H1 (cell line): ENCODE results near the gene DCLK1. TPM values are rescaled to one million over a fixed set of nuclear protein-coding genes. Genes with fewer than 3 reads are reported as not detected.

Experiments
- CTCF ChIA-PET: fragments of 300-600 bp; sonication (Branson Sonifier 250); formaldehyde crosslinking; loops from one replicate; lab custom pipeline; 2021; ENCODE audit not compliant: partially characterized antibody; lab: Charles Lee
- POLR2A ChIA-PET: fragments of 300-600 bp; sonication (Branson Sonifier 250); formaldehyde crosslinking; loops from one replicate; lab custom pipeline; 2021; ENCODE audit warnings: inconsistent platforms; ENCODE audit not compliant: partially characterized antibody; lab: Charles Lee
- DNase-seq, 2 experiments: peaks; one replicate each; pipeline versions ENCODE4 v3.0.0 to v3.0.0-alpha.2; 2010 to 2022; ENCODE audit warnings: low spot score in 2 of 2, low read depth in 1 of 2, mixed read lengths in 1 of 2
- FAIRE-seq: peaks from 2 replicates; lab custom pipeline; 2011; peaks lifted over from hg19 to GRCh38; lab: Jason Lieb, UNC
- H2AFZ ChIP-seq: 2 replicates; pipeline ENCODE4 v1.8.1; 2012; ENCODE audit warnings: low read length, inconsistent platforms
- H2AK5ac ChIP-seq: 2 replicates; pipeline ENCODE4 v1.6.1; 2013; ENCODE audit warnings: low read depth, low read length
- H2BK120ac ChIP-seq: replicated peaks from 2 replicates; pipeline ENCODE3; 2013; ENCODE audit warnings: low read depth, low read length, inconsistent platforms
- H2BK12ac ChIP-seq: 2 replicates; pipeline ENCODE4 v1.6.1; 2013; ENCODE audit warnings: low read depth, low read length
- H2BK15ac ChIP-seq: 2 replicates; pipeline ENCODE4 v1.6.1; 2013; ENCODE audit warnings: low read length
- H2BK20ac ChIP-seq: 2 replicates; pipeline ENCODE4 v1.6.1; 2013; ENCODE audit warnings: low read length
- H2BK5ac ChIP-seq: 2 replicates; pipeline ENCODE4 v1.6.1; 2013; ENCODE audit warnings: low read depth, low read length
- H3K14ac ChIP-seq: 2 replicates; pipeline ENCODE4 v1.6.1; 2013; ENCODE audit warnings: inconsistent platforms; ENCODE audit not compliant: insufficient read length
- H3K18ac ChIP-seq: 2 replicates; pipeline ENCODE4 v1.6.1; 2013; ENCODE audit warnings: low read length; ENCODE audit errors: extremely low read depth
- H3K23ac ChIP-seq: 2 replicates; pipeline ENCODE4 v1.6.1; 2013; ENCODE audit warnings: inconsistent platforms; ENCODE audit not compliant: insufficient read length
- H3K23me2 ChIP-seq: 2 replicates; pipeline ENCODE4 v1.6.1; 2013; ENCODE audit warnings: low read depth, low read length
- H3K27ac ChIP-seq: 2 replicates; pipeline ENCODE4 v1.6.1; 2011; ENCODE audit warnings: low read depth, low read length, inconsistent platforms
- H3K27me3 ChIP-seq, 4 experiments: replicated peaks in 1 of 4; 1 replicate in 1 of 4; 2 replicates in 3 of 4; pipeline versions ENCODE4 v1.6.1 to v1.8.1; 2011 to 2013; ENCODE audit warnings: low read length in 3 of 4, mild to moderate bottlenecking in 3 of 4, inconsistent platforms in 2 of 4, mixed read lengths in 2 of 4, moderate library complexity in 1 of 4; ENCODE audit not compliant: control insufficient read depth in 3 of 4, insufficient read depth in 3 of 4; ENCODE audit errors: extremely low read depth in 1 of 4
- H3K36me3 ChIP-seq, 4 experiments: 2 replicates each; pipeline versions ENCODE4 v1.6.1 to v1.8.1; 2011 to 2013; ENCODE audit warnings: mild to moderate bottlenecking in 4 of 4, low read length in 3 of 4, moderate library complexity in 2 of 4, control low read depth in 1 of 4, inconsistent platforms in 1 of 4; ENCODE audit not compliant: insufficient read depth in 4 of 4, control insufficient read depth in 2 of 4
- H3K4ac ChIP-seq: replicated peaks from 2 replicates; pipeline ENCODE3; 2013; ENCODE audit warnings: low read length, low read depth, mixed read lengths, inconsistent platforms; ENCODE audit not compliant: insufficient read length
- H3K4me1 ChIP-seq, 4 experiments: replicated peaks in 1 of 4; 1 replicate in 1 of 4; 2 replicates in 3 of 4; pipeline versions ENCODE4 v1.6.1 to v1.8.1; 2011 to 2013; ENCODE audit warnings: low read length in 3 of 4, inconsistent platforms in 2 of 4, mixed read lengths in 1 of 4; ENCODE audit not compliant: insufficient read depth in 4 of 4, control insufficient read depth in 3 of 4
- H3K4me2 ChIP-seq, 2 experiments: 2 replicates each; pipeline versions ENCODE4 v1.6.1 to v1.8.1; 2011 to 2013; ENCODE audit warnings: low read depth in 2 of 2, low read length in 2 of 2, control low read depth in 1 of 2, inconsistent platforms in 1 of 2, mild to moderate bottlenecking in 1 of 2; ENCODE audit not compliant: insufficient read depth in 1 of 2
- H3K4me3 ChIP-seq, 4 experiments: fragments of 200-600, 300-600 bp in 1 of 4; sonication (generic), shearing (Covaris generic), sonication (Bioruptor Twin) in 1 of 4; 2 replicates each; pipeline versions ENCODE4 v1.5.1 to v1.8.1; 2011 to 2016; ENCODE audit warnings: low read length in 4 of 4, low read depth in 3 of 4, control low read depth in 2 of 4, inconsistent platforms in 2 of 4, mild to moderate bottlenecking in 2 of 4, mixed read lengths in 1 of 4, moderate library complexity in 1 of 4; ENCODE audit not compliant: insufficient read depth in 2 of 4; ENCODE audit errors: extremely low read depth in 1 of 4
- H3K56ac ChIP-seq: replicated peaks from 2 replicates; pipeline ENCODE3; 2013; ENCODE audit warnings: low read depth, mild to moderate bottlenecking, mixed read lengths, low read length, inconsistent platforms; ENCODE audit not compliant: insufficient read length
- H3K79me1 ChIP-seq: 2 replicates; pipeline ENCODE4 v1.6.1; 2013; ENCODE audit warnings: low read depth, low read length, control low read depth
- H3K79me2 ChIP-seq, 2 experiments: 2 replicates each; pipeline versions ENCODE4 v1.6.1 to v1.8.1; 2012 to 2013; ENCODE audit warnings: low read length in 2 of 2, mild to moderate bottlenecking in 2 of 2, inconsistent platforms in 1 of 2; ENCODE audit not compliant: insufficient read depth in 2 of 2, control insufficient read depth in 1 of 2
- H3K9ac ChIP-seq, 4 experiments: replicated peaks in 1 of 4; 1 replicate in 1 of 4; 2 replicates in 3 of 4; pipeline versions ENCODE4 v1.6.1 to v1.8.1; 2011 to 2013; ENCODE audit warnings: low read depth in 3 of 4, low read length in 3 of 4, control low read depth in 2 of 4, mild to moderate bottlenecking in 2 of 4, moderate library complexity in 2 of 4, inconsistent platforms in 1 of 4; ENCODE audit errors: extremely low read depth in 1 of 4
- H3K9me3 ChIP-seq, 2 experiments: 2 replicates each; pipeline versions ENCODE4 v1.6.1 to v1.8.1; 2012 to 2013; ENCODE audit warnings: mild to moderate bottlenecking in 2 of 2, moderate library complexity in 2 of 2, control low read depth in 1 of 2, inconsistent platforms in 1 of 2, low read depth in 1 of 2, low read length in 1 of 2, mixed read lengths in 1 of 2; ENCODE audit not compliant: insufficient read depth in 2 of 2
- H4K20me1 ChIP-seq, 2 experiments: replicated peaks in 1 of 2; 2 replicates each; pipeline versions ENCODE3 to v1.8.1; 2011 to 2013; ENCODE audit warnings: inconsistent platforms in 2 of 2, low read length in 2 of 2, mild to moderate bottlenecking in 1 of 2; ENCODE audit not compliant: insufficient read depth in 2 of 2, control insufficient read depth in 1 of 2
- H4K5ac ChIP-seq: 2 replicates; pipeline ENCODE4 v1.6.1; 2013; ENCODE audit warnings: low read length, low read depth, mixed read lengths, inconsistent platforms; ENCODE audit not compliant: insufficient read length
- H4K8ac ChIP-seq: 2 replicates; pipeline ENCODE4 v1.8.0; 2013; ENCODE audit warnings: mild to moderate bottlenecking, moderate library complexity, low read length, inconsistent platforms; ENCODE audit not compliant: insufficient read depth; ENCODE audit errors: extremely low read depth
- H4K91ac ChIP-seq: replicated peaks from 2 replicates; pipeline ENCODE3; 2013; ENCODE audit warnings: low read length, mixed read lengths, inconsistent platforms; ENCODE audit not compliant: insufficient read length
- BCL11A ChIP-seq, 2 experiments: IDR thresholded peaks; one replicate each; pipeline ENCODE4 v1.6.1; 2011; ENCODE audit warnings: low read depth in 2 of 2, low read length in 2 of 2, mild to moderate bottlenecking in 2 of 2
- EP300 ChIP-seq, 2 experiments: IDR thresholded peaks; 1 replicate in 1 of 2; 2 replicates in 1 of 2; pipeline ENCODE4 v1.6.1; 2011 to 2012; ENCODE audit warnings: low read depth in 2 of 2, low read length in 2 of 2, mild to moderate bottlenecking in 2 of 2, borderline replicate concordance in 1 of 2, inconsistent platforms in 1 of 2, moderate library complexity in 1 of 2
- JUN ChIP-seq: IDR thresholded peaks from 2 replicates; pipeline ENCODE4 v1.6.1; 2011; ENCODE audit warnings: low read depth, mild to moderate bottlenecking, improper control_type of control experiment, low read length
- SP4 ChIP-seq: IDR thresholded peaks from 2 replicates; pipeline ENCODE4 v1.6.1; 2012; ENCODE audit warnings: low read length, inconsistent platforms
- SRF ChIP-seq: IDR thresholded peaks from 2 replicates; pipeline ENCODE4 v1.6.1; 2011; ENCODE audit warnings: mild to moderate bottlenecking, low read depth, low read length, moderate library complexity
- TAF7 ChIP-seq: optimal IDR thresholded peaks from 2 replicates; pipeline ENCODE3; 2011; ENCODE audit warnings: low read depth, mild to moderate bottlenecking, inconsistent platforms, low read length, moderate library complexity, borderline replicate concordance
- TCF12 ChIP-seq: IDR thresholded peaks from 2 replicates; pipeline ENCODE4 v1.6.1; 2011; ENCODE audit warnings: low read depth, mild to moderate bottlenecking, low read length
- WGBS, 2 experiments: shearing (Covaris generic) in 1 of 2; methylation state at CpG; one replicate each; pipeline versions ENCODE4 v1.1.6 to v1.1.7; 2013 to 2015; ENCODE audit warnings: low lambda C conversion rate in 2 of 2, mixed read lengths in 2 of 2, inconsistent platforms in 1 of 2, low coverage in 1 of 2, missing lambda C conversion rate in 1 of 2; ENCODE audit not compliant: insufficient replicate concordance in 2 of 2, insufficient coverage in 1 of 2, insufficient read length in 1 of 2; ENCODE audit errors: extremely low coverage in 1 of 2, missing lambda C conversion rate in 1 of 2; 5-methylcytosine and 5-hydroxymethylcytosine counted together
- polyA plus RNA-seq, 7 experiments: library from polyadenylated mRNA; depleted of rRNA in 3 of 7; stranded (reverse) in 5 of 7; unstranded in 2 of 7; fragments of >200 nt in 5 of 7; fragments of 200-250 nt in 2 of 7; gene quantifications; 1 replicate in 5 of 7; 2 replicates in 1 of 7; 4 replicates in 1 of 7; pipeline versions ENCODE4 v1.2.1 to v1.2.3, GENCODE V29; 2011 to 2013; ENCODE audit warnings: missing spikeins in 2 of 7, mixed read lengths in 2 of 7
- total RNA-seq: library from RNA; stranded (reverse); fragmentation: NEBNext Ultra II Directional; extraction: Animal tissue kit (Norgen Biotek cat#: 25700); gene quantifications from 2 replicates; pipeline ENCODE4 v1.2.1, GENCODE V29; 2021

Gene DCLK1
- total and polyA plus RNA-seq, 2 of the 8 experiments (the other 6 are each of a cell fraction or from before 2014, with no cell fraction given) = 22.8 to 41.0 TPM

GRCh38 chr13:35833608-35834275 is 297.4 kb downstream of the DCLK1 start:
- Histone ChIP-seq H3K18ac (no peak overlapping the region), H4K8ac (no peak overlapping the region; the same call in 1 of the 2 replicates), H4K5ac (no peak overlapping the region), H2BK12ac (no peak overlapping the region), H3K4ac (no peak overlapping the region), H3K27me3 (no peaks in the 10 kb centered on the region), H2AFZ (no peak overlapping the region), H3K23ac (no peak overlapping the region), H4K20me1 (no peaks in the 10 kb centered on the region), H3K79me1 (no peaks in the 10 kb centered on the region), H2BK20ac (no peak overlapping the region), H3K4me2 (no peak overlapping the region), H3K79me2 (no peaks in the 10 kb centered on the region), H3K56ac (no peak overlapping the region), H3K14ac (no peak overlapping the region), H3K27ac (no peak overlapping the region), H2BK120ac (no peak overlapping the region), H4K91ac (no peak overlapping the region), H3K36me3 (peaks cover 0 to 10% (median 2%) of the 10 kb centered on the region in 4 experiments; a peak in 5 of 8 replicates), H3K9me3 (no peaks in the 10 kb centered on the region), H3K4me1 (no peaks in the 10 kb centered on the region; a peak in 1 of 7 replicates), H3K23me2 (no peaks in the 10 kb centered on the region), H3K4me3 (no peak overlapping the region), H3K9ac (no peak overlapping the region), H2AK5ac (no peak overlapping the region), H2BK5ac (no peak overlapping the region), H2BK15ac (no peak overlapping the region)
- DNase-seq (no peak), FAIRE-seq (no peak)
- ChIA-PET CTCF (interaction anchor here (1.0 to 7.8 kb wide), 4 partner anchors 10 to 28 kb away, joined by 3 to 60 read pairs (median 3); no protein-coding TSS in a partner anchor), POLR2A (no interaction called here)
- 93% methylated on average over 6 of the region's 6 CpGs; no CpG with 5 or more reads in 1 of the 2 experiments for WGBS, 2 experiments
- no peak for TF ChIP-seq EP300 (IDR thresholded peaks at IDR 0.05; ENCODE audit: borderline replicate concordance in 1 of 2, low read depth in 2 of 2, low read length in 2 of 2)
- TF ChIP-seq JUN = no peak
- TF ChIP-seq TCF12 = no peak
- TF ChIP-seq BCL11A (IDR thresholded peaks at IDR 0.05; ENCODE audit: low read depth in 2 of 2, low read length in 2 of 2) = no peak
- TF ChIP-seq SRF = no peak
- TF ChIP-seq TAF7 = no peak
- no peak for TF ChIP-seq SP4
